Liver (tissue), 9 donors: ENCODE results near the gene TPRN. TPM values are rescaled to one million over a fixed set of nuclear protein-coding genes. Genes with fewer than 3 reads are reported as not detected.

Experiments used
- DNase-seq: peaks from one replicate; pipeline ENCODE4 v3.0.0-alpha.2; 2017; ENCODE audit warnings: low spot score
- H3K27ac ChIP-seq, 2 donors: one replicate each; pipeline ENCODE4 v1.7.0; 2013; ENCODE audit warnings: inconsistent platforms in 2 of 2, low read length in 2 of 2, control low read depth in 1 of 2, low read depth in 1 of 2, mild to moderate bottlenecking in 1 of 2
- H3K27me3 ChIP-seq, 4 donors: one replicate each; pipeline versions ENCODE4 v1.6.1 to v1.7.0; 2013; ENCODE audit warnings: low read length in 3 of 4, inconsistent platforms in 1 of 4, mild to moderate bottlenecking in 1 of 4, moderate library complexity in 1 of 4; ENCODE audit not compliant: control insufficient read depth in 4 of 4, insufficient read depth in 4 of 4
- H3K36me3 ChIP-seq, 4 donors: one replicate each; pipeline versions ENCODE4 v1.6.1 to v1.7.0; 2013; ENCODE audit warnings: low read length in 3 of 4, mild to moderate bottlenecking in 3 of 4, low read depth in 1 of 4, moderate library complexity in 1 of 4; ENCODE audit not compliant: control insufficient read depth in 4 of 4, insufficient read depth in 3 of 4
- H3K4me1 ChIP-seq, 4 donors: one replicate each; pipeline versions ENCODE4 v1.6.1 to v1.7.0; 2013; ENCODE audit warnings: low read length in 3 of 4, mild to moderate bottlenecking in 3 of 4, moderate library complexity in 1 of 4; ENCODE audit not compliant: control insufficient read depth in 4 of 4, insufficient read depth in 4 of 4
- H3K4me3 ChIP-seq, 3 donors: one replicate each; pipeline versions ENCODE4 v1.6.1 to v1.7.0; 2013; ENCODE audit warnings: low read length in 3 of 3, control low read depth in 1 of 3, low read depth in 1 of 3, mild to moderate bottlenecking in 1 of 3
- H3K9ac ChIP-seq, 2 donors: one replicate each; pipeline ENCODE4 v1.7.0; 2013; ENCODE audit warnings: low read length in 2 of 2, mild to moderate bottlenecking in 2 of 2, moderate library complexity in 2 of 2, control low read depth in 1 of 2, low read depth in 1 of 2
- H3K9me3 ChIP-seq, 4 donors: one replicate each; pipeline versions ENCODE4 v1.6.1 to v1.7.0; 2013; ENCODE audit warnings: low read length in 3 of 4; ENCODE audit not compliant: control insufficient read depth in 4 of 4
- EGR1 ChIP-seq, 2 donors: IDR thresholded peaks; 2 replicates each; pipeline ENCODE4 v1.6.1; 2016 to 2018; ENCODE audit warnings: antibody characterized with exemption in 2 of 2, low read depth in 2 of 2
- FOXA1 ChIP-seq: IDR thresholded peaks from 2 replicates; pipeline ENCODE4 v1.6.1; 2016; ENCODE audit warnings: antibody characterized with exemption
- FOXA2 ChIP-seq: IDR thresholded peaks from 2 replicates; pipeline ENCODE4 v1.6.1; 2016; ENCODE audit warnings: antibody characterized with exemption
- GABPA ChIP-seq, 2 donors: IDR thresholded peaks in 1 of 2; conservative IDR thresholded peaks in 1 of 2; 2 replicates each; pipeline ENCODE4 v1.6.1; 2016; ENCODE audit warnings: antibody characterized with exemption in 2 of 2, mild to moderate bottlenecking in 1 of 2, moderate library complexity in 1 of 2
- HNF4A ChIP-seq, 2 donors: conservative IDR thresholded peaks; 2 replicates each; pipeline ENCODE4 v1.6.1; 2016; ENCODE audit warnings: antibody characterized with exemption in 2 of 2, mild to moderate bottlenecking in 2 of 2
- HNF4G ChIP-seq: IDR thresholded peaks from 2 replicates; pipeline ENCODE4 v1.6.1; 2016; ENCODE audit warnings: antibody characterized with exemption
- JUND ChIP-seq, 2 donors: IDR thresholded peaks; 2 replicates each; pipeline ENCODE4 v1.6.1; 2016; ENCODE audit warnings: antibody characterized with exemption in 2 of 2
- NR2F2 ChIP-seq: IDR thresholded peaks from 2 replicates; pipeline ENCODE4 v1.6.1; 2016; ENCODE audit warnings: antibody characterized with exemption
- RAD21 ChIP-seq, 2 donors: IDR thresholded peaks; 2 replicates each; pipeline ENCODE4 v1.6.1; 2016; ENCODE audit warnings: antibody characterized with exemption in 2 of 2, mild to moderate bottlenecking in 2 of 2
- RXRA ChIP-seq, 2 donors: IDR thresholded peaks; 2 replicates each; pipeline ENCODE4 v1.6.1; 2017 to 2018; ENCODE audit warnings: antibody characterized with exemption in 2 of 2, mild to moderate bottlenecking in 1 of 2
- SP1 ChIP-seq: IDR thresholded peaks from 2 replicates; pipeline ENCODE4 v1.6.1; 2018; ENCODE audit warnings: antibody characterized with exemption, mild to moderate bottlenecking
- TAF1 ChIP-seq: conservative IDR thresholded peaks from 2 replicates; pipeline ENCODE4 v1.6.1; 2016; ENCODE audit warnings: antibody characterized with exemption, mild to moderate bottlenecking
- YY1 ChIP-seq: IDR thresholded peaks from 2 replicates; pipeline ENCODE4 v1.6.1; 2016; ENCODE audit warnings: antibody characterized with exemption, mild to moderate bottlenecking
- WGBS: extraction: QIAGEN DNeasy Blood & Tissue Kit; methylation state at CpG from one replicate; pipeline ENCODE4 v1.1.7; 2013; 5-methylcytosine and 5-hydroxymethylcytosine counted together
- polyA plus RNA-seq, 2 donors: library from polyadenylated mRNA; stranded (reverse) in 1 of 2; unstranded in 1 of 2; fragments of 200-250 nt in 1 of 2; fragments of >200 nt in 1 of 2; fragmentation: Nextera tagmentation in 1 of 2; extraction: Ambion mirVana in 1 of 2; gene quantifications; one replicate each; pipeline versions ENCODE4 v1.2.1 to v1.2.3, GENCODE V29; 2013 to 2015
- total RNA-seq, 2 donors: library from RNA; depleted of rRNA; stranded (reverse); fragments of >200 nt; gene quantifications; one replicate each; pipeline ENCODE4 v1.2.3, GENCODE V29; 2014
- TF ChIP-seq, protein P1 (sequence below): IDR thresholded peaks from 2 replicates; pipeline ENCODE4 v1.6.1; 2016; ENCODE audit warnings: antibody characterized with exemption
- TF ChIP-seq, protein P2 (sequence below): IDR thresholded peaks from 2 replicates; pipeline ENCODE4 v1.6.1; 2016; ENCODE audit warnings: antibody characterized with exemption
- TF ChIP-seq, protein P3 (sequence below): IDR thresholded peaks from 2 replicates; pipeline ENCODE4 v1.6.1; 2016; ENCODE audit warnings: antibody characterized with exemption
- TF ChIP-seq, protein P4 (sequence below): fragments of 150-350 bp; IDR thresholded peaks from 2 replicates; pipeline ENCODE4 v1.5.1; 2017; ENCODE audit warnings: improper control_type of control experiment, low read depth, low read length; ENCODE audit not compliant: missing input control
- donor health status: healthy.
- donor health status: healthy.
- donor health status: healthy.
- donor health status: healthy.
- donor health status: healthy.

The TPRN gene
- total and polyA plus RNA-seq, 4 donors = 5.4 to 20.1 (median 11.1) TPM

DNA sequence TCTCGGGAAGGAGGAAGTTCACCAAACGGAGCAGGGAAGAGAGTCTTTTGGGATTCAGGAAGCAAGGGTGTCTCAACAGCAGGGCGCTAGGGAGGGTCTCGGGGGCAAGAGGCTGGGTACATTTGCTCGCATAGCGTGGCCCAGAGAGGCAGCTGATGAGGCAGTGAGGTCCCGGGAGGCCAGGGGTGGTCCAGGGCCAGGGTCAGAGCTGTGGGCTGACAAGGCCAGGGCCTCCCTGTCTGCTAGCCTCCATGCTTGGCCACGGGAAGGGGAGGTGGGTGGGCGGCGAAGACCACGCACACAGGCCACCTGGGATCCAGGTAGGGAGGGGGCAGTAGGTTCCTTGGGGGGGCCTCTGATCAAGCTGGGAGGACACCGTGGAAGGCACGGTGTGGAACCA is 11.0 kb upstream of the TPRN start:
- no peak overlapping the region for H3K27ac ChIP-seq
- peaks cover 0 to 9% (median 6%) of the 10 kb centered on the region in 4 donors for H3K4me1 ChIP-seq
- TF ChIP-seq NR2F2 (no peak), EGR1 (IDR thresholded peaks at IDR 0.05; ENCODE audit: low read depth in 2 of 2) (no peak), TAF1 (no peak), FOXA2 (no peak), RAD21 (IDR thresholded peaks at IDR 0.05) (no peak), RXRA (IDR thresholded peaks at IDR 0.05) (no peak), SP1 (no peak), HNF4G (no peak), HNF4A (conservative IDR thresholded peaks at IDR 0.05) (no peak), GABPA (IDR thresholded peaks at IDR 0.05 in 1 of 2, conservative IDR thresholded peaks at IDR 0.05 in 1 of 2) (no peak), JUND (IDR thresholded peaks at IDR 0.05) (no peak)
- TF ChIP-seq, protein P1, sequence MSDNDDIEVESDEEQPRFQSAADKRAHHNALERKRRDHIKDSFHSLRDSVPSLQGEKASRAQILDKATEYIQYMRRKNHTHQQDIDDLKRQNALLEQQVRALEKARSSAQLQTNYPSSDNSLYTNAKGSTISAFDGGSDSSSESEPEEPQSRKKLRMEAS = no peak
- TF ChIP-seq, protein P2, sequence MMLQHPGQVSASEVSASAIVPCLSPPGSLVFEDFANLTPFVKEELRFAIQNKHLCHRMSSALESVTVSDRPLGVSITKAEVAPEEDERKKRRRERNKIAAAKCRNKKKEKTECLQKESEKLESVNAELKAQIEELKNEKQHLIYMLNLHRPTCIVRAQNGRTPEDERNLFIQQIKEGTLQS = no peak
- TF ChIP-seq, protein P3, sequence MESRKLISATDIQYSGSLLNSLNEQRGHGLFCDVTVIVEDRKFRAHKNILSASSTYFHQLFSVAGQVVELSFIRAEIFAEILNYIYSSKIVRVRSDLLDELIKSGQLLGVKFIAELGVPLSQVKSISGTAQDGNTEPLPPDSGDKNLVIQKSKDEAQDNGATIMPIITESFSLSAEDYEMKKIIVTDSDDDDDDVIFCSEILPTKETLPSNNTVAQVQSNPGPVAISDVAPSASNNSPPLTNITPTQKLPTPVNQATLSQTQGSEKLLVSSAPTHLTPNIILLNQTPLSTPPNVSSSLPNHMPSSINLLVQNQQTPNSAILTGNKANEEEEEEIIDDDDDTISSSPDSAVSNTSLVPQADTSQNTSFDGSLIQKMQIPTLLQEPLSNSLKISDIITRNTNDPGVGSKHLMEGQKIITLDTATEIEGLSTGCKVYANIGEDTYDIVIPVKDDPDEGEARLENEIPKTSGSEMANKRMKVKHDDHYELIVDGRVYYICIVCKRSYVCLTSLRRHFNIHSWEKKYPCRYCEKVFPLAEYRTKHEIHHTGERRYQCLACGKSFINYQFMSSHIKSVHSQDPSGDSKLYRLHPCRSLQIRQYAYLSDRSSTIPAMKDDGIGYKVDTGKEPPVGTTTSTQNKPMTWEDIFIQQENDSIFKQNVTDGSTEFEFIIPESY = no peak
- DNase-seq = no peak
- peaks cover 0 to 11% (median under 1%) of the 10 kb centered on the region in 4 donors for H3K36me3 ChIP-seq
- no peak overlapping the region for H3K9ac ChIP-seq
- no peak overlapping the region for H3K4me3 ChIP-seq
- no peaks in the 10 kb centered on the region for H3K9me3 ChIP-seq
- 88% methylated on average over 13 of the region's 13 CpGs for WGBS
- H3K27me3 ChIP-seq = no peaks in the 10 kb centered on the region

DNA sequence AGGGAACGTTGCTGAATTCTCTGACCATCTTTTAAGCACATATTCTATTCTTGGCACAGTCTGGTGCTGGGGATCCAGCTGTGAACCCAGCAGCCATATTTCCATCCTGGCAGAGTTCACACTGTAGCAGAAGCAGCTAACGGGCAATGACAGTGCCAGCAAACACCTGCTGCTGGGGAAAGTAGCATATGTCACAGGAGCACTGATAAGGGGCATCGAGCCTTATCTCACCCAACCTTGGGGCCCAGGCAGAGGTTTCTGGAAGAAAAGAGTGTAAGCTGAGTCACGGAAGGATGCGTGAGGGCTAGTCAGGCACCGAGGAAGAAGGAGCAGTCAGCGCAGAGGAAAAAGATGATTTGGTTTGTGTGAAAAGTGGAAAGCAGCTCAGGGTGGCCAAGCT is 6.1 kb upstream of the TPRN start:
- Histone ChIP-seq H3K9me3 (no peaks in the 10 kb centered on the region), H3K36me3 (peaks cover 0 to 5% (median 0%) of the 10 kb centered on the region in 4 donors), H3K9ac (no peak overlapping the region), H3K4me3 (peak overlapping the region in 1 of 3 donors; percentile 96), H3K4me1 (peaks cover 20 to 53% (median 48%) of the 10 kb centered on the region in 4 donors), H3K27me3 (no peaks in the 10 kb centered on the region), H3K27ac (no peak overlapping the region)
- DNase-seq = no peak
- 79% methylated on average over 7 of the region's 7 CpGs for WGBS
- no peak for TF ChIP-seq EGR1 (IDR thresholded peaks at IDR 0.05; ENCODE audit: low read depth in 2 of 2)
- TF ChIP-seq HNF4G = no peak
- TF ChIP-seq NR2F2 = no peak

DNA sequence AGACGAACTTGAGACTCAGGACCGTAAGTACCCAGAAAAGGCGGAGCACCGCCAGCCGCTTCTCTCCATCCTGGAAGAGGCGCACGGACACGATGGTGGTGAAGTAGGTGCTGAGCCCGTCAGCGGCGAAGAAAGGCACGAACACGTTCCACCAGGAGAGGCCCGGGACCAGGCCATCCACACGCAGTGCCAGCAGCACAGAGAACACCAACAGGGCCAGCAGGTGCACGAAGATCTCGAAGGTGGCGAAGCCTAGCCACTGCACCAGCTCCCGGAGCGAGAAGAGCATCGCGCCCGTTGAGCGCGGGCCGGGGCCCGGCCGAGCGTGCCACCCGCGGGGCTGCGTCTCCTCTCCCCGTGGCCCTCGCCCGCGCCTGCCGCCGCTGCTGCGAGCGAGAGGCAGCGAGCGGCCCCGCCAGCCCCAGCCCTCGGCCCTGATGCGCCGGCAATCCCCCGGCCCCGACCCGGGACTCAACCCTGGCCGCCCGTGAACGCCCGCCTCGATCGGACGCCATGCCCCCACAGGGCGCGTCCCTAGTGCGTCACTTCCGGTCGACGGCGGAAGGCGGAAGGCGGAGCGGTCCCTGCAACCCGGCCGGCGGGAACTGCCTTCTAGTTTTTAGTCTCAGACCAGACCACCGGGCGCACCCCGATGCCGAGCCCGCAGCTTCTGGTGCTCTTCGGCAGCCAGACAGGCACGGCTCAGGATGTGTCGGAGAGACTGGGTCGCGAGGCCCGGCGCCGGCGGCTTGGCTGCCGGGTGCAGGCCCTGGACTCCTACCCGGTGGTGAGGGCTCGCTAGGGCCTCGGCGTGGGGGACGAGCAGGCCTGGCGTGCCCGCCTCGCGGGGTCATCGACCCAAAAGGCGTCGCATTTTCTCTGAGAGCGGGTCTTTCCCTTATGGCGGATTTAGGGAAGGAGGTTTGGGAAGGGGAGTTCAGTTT is 4.9 kb upstream of the TPRN start, which contains the start of the genes NDOR1 and TMEM203:
TSS of gene NDOR1 (plus strand) at position 575 of the 944 bp plus-strand sequence. CDS start at position 653, 78 bp downstream.
TSS of gene TMEM203 (minus strand) at position 523 of the 944 bp plus-strand sequence. CDS start at position 289, 234 bp downstream.
- peak; percentile 95 for DNase-seq
- WGBS = under 1% methylated on average over 98 of the region's 98 CpGs
- H3K27ac ChIP-seq = peak within 1 kb of the TSS; percentile 45 to 73
- peaks cover 25 to 62% (median 55%) of the 10 kb centered on the region in 4 donors for H3K4me1 ChIP-seq
- H3K27me3 ChIP-seq = no peaks in the 10 kb centered on the region
- H3K36me3 ChIP-seq = peaks cover 0 to 5% (median 0%) of the 10 kb centered on the region in 4 donors
- H3K9ac ChIP-seq = peak within 1 kb of the TSS; percentile 64 to 82
- H3K4me3 ChIP-seq = peak within 1 kb of the TSS; percentile 90 to 98 (median 96)
- no peaks in the 10 kb centered on the region for H3K9me3 ChIP-seq
- TF ChIP-seq FOXA2 = no peak
- no peak for TF ChIP-seq FOXA1
- no peak for TF ChIP-seq JUND (IDR thresholded peaks at IDR 0.05)
- TF ChIP-seq, protein P4, sequence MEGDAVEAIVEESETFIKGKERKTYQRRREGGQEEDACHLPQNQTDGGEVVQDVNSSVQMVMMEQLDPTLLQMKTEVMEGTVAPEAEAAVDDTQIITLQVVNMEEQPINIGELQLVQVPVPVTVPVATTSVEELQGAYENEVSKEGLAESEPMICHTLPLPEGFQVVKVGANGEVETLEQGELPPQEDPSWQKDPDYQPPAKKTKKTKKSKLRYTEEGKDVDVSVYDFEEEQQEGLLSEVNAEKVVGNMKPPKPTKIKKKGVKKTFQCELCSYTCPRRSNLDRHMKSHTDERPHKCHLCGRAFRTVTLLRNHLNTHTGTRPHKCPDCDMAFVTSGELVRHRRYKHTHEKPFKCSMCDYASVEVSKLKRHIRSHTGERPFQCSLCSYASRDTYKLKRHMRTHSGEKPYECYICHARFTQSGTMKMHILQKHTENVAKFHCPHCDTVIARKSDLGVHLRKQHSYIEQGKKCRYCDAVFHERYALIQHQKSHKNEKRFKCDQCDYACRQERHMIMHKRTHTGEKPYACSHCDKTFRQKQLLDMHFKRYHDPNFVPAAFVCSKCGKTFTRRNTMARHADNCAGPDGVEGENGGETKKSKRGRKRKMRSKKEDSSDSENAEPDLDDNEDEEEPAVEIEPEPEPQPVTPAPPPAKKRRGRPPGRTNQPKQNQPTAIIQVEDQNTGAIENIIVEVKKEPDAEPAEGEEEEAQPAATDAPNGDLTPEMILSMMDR = peak; percentile 4
- TF ChIP-seq, protein P2 = no peak
- no peak for TF ChIP-seq EGR1 (IDR thresholded peaks at IDR 0.05; ENCODE audit: low read depth in 2 of 2)
- TF ChIP-seq HNF4G = no peak
- no peak for TF ChIP-seq TAF1
- TF ChIP-seq SP1 = no peak
- peak; percentile 84 to 96 for TF ChIP-seq GABPA (IDR thresholded peaks at IDR 0.05 in 1 of 2, conservative IDR thresholded peaks at IDR 0.05 in 1 of 2)
- TF ChIP-seq NR2F2 = no peak
- peak; percentile 94 for TF ChIP-seq YY1
- no peak for TF ChIP-seq HNF4A (conservative IDR thresholded peaks at IDR 0.05)
- TF ChIP-seq, protein P1 = no peak
- TF ChIP-seq RAD21 (IDR thresholded peaks at IDR 0.05) = peak in 1 of 2 donors; percentile 16
